C4-2B (cell line): Measurements from ENCODE around the gene SPATA31E1.

Source experiments
- CTCF ChIP-seq: fragments of 450-650 bp; conservative IDR thresholded peaks from 2 replicates; pipeline ENCODE4 v1.5.1; 2017; ENCODE audit warnings: mild to moderate bottlenecking
- ZFX ChIP-seq: fragments of 450-650 bp; IDR thresholded peaks from 2 replicates; pipeline ENCODE4 v1.6.1; 2017

GRCh38 chr9:87874304-87874623, 8.4 kb upstream of the SPATA31E1 start:
- no peak for TF ChIP-seq CTCF
- TF ChIP-seq ZFX: no peak
